Hepatocyte (in vitro differentiated cells): ENCODE data around the gene ARID4B. TPM values are rescaled to one million over a fixed set of nuclear protein-coding genes. Genes with fewer than 3 reads are reported as not detected.

ENCODE experiments used
- DNase-seq: peaks from one replicate; pipeline ENCODE4 v3.0.0-alpha.2; 2016; ENCODE audit warnings: low spot score
- H2AFZ ChIP-seq: fragments of 200-600 bp; sonication (generic); 2 replicates; pipeline ENCODE4 v1.6.0; 2016; ENCODE audit warnings: antibody characterized with exemption, mild to moderate bottlenecking
- H3K27ac ChIP-seq: fragments of 200-600 bp; sonication (generic); 2 replicates; pipeline ENCODE4 v1.5.1; 2016; ENCODE audit warnings: mild to moderate bottlenecking
- H3K27me3 ChIP-seq: fragments of 200-600 bp; sonication (generic); 2 replicates; pipeline ENCODE4 v1.6.1; 2016
- H3K36me3 ChIP-seq: fragments of 200-600 bp; sonication (generic); replicated peaks from 2 replicates; pipeline ENCODE4 v1.5.1; 2016; ENCODE audit warnings: low read depth; ENCODE audit not compliant: insufficient read depth
- H3K4me1 ChIP-seq: fragments of 200-600 bp; sonication (generic); 2 replicates; pipeline ENCODE4 v1.5.1; 2016; ENCODE audit warnings: mild to moderate bottlenecking, moderate library complexity; ENCODE audit not compliant: insufficient read depth
- H3K4me2 ChIP-seq: fragments of 200-600 bp; sonication (generic); 2 replicates; pipeline ENCODE4 v1.6.0; 2016
- H3K4me3 ChIP-seq: fragments of 200-600 bp; sonication (generic); 2 replicates; pipeline ENCODE4 v1.5.1; 2016; ENCODE audit warnings: mild to moderate bottlenecking
- H3K79me2 ChIP-seq: fragments of 200-600 bp; sonication (generic); 2 replicates; pipeline ENCODE4 v1.6.0; 2017; ENCODE audit warnings: mild to moderate bottlenecking
- H3K9me2 ChIP-seq: fragments of 200-600 bp; sonication (generic); replicated peaks from 2 replicates; pipeline ENCODE4 v1.6.0; 2017; ENCODE audit warnings: mild to moderate bottlenecking; ENCODE audit not compliant: insufficient read depth
- H3K9me3 ChIP-seq: fragments of 200-600 bp; sonication (generic); 2 replicates; pipeline ENCODE4 v1.5.1; 2016; ENCODE audit warnings: low read depth, mild to moderate bottlenecking
- H4K20me1 ChIP-seq: fragments of 200-600 bp; sonication (generic); 2 replicates; pipeline ENCODE4 v1.6.0; 2016; ENCODE audit warnings: mild to moderate bottlenecking; ENCODE audit not compliant: insufficient read depth, poor library complexity, severe bottlenecking
- EZH2 ChIP-seq: fragments of 200-600 bp; sonication (generic); IDR thresholded peaks from 2 replicates; pipeline ENCODE4 v1.6.1; 2016; ENCODE audit warnings: antibody characterized with exemption, mild to moderate bottlenecking, borderline replicate concordance
- EZH2phosphoT487 ChIP-seq: fragments of 200-600 bp; sonication (generic); IDR thresholded peaks from one replicate; pipeline ENCODE4 v1.6.1; 2018; ENCODE audit warnings: antibody characterized with exemption, mild to moderate bottlenecking, low read depth, moderate library complexity; ENCODE audit not compliant: unreplicated experiment, severe bottlenecking
- WGBS: methylation state at CpG from one replicate; pipeline ENCODE4 v1.1.6; 2016; ENCODE audit warnings: low lambda C conversion rate; ENCODE audit errors: missing lambda C conversion rate; 5-methylcytosine and 5-hydroxymethylcytosine counted together
- polyA plus RNA-seq: library from polyadenylated mRNA; unstranded; fragments of >200 nt; fragmentation: Nextera tagmentation; extraction: Ambion mirVana; gene quantifications from 2 replicates; pipeline ENCODE4 v1.2.1, GENCODE V29; 2016
- total RNA-seq: library from RNA; depleted of rRNA; stranded (reverse); fragments of >200 nt; gene quantifications from 2 replicates; pipeline ENCODE4 v1.2.3, GENCODE V29; 2014
- TF ChIP-seq, protein P1 (sequence below): fragments of 200-600 bp; sonication (generic); IDR thresholded peaks from 2 replicates; pipeline ENCODE4 v1.5.1; 2016; ENCODE audit warnings: antibody characterized with exemption, mild to moderate bottlenecking; ENCODE audit not compliant: poor library complexity

ARID4B gene
- total and polyA plus RNA-seq, 2 experiments from 2014 or later: 29.4 to 35.0 TPM

DNA sequence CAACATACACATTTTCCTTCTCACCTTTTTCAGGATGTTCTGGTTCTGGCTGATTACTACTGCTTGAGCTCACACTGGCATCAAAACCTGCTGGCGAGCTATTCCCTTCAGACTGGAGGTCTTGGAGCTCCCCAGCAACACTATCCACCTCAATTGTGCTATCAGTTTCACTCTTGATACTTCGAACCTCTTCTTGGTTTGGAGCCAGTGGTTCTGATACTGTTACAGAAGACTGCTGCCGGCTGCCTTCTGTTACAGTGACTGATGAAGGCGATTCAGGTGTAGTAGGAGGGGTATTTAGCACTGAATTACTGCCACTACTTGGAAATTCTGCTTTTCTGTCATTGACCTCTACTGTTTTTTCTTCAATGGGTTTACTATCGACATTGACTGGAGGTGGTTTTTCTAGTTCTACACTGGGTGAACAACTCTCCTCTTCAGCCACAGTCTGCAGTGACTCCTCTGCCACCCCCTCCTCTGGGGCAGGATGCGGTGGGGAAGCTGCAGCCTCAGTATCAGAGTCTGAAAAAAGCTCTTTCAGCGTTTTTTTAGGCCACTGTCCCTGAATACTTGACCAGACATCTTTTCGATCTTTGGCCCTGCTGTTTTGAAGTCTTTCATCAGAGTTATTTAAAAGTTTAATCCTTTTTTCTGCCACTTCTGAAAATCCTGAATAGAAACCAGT, 146.3 kb downstream of the ARID4B start:
- no peak for DNase-seq
- Histone ChIP-seq H2AFZ (no peak overlapping the region), H3K4me2 (no peak overlapping the region), H3K4me1 (no peaks in the 10 kb centered on the region), H4K20me1 (no peaks in the 10 kb centered on the region), H3K27me3 (no peaks in the 10 kb centered on the region), H3K79me2 (peaks cover 7% of the 10 kb centered on the region), H3K27ac (no peak overlapping the region), H3K9me3 (no peaks in the 10 kb centered on the region), H3K4me3 (no peak overlapping the region), H3K9me2 (no peaks in the 10 kb centered on the region), H3K36me3 (no peaks in the 10 kb centered on the region)
- TF ChIP-seq EZH2 (no peak), EZH2phosphoT487 (no peak)
- TF ChIP-seq, protein P1, sequence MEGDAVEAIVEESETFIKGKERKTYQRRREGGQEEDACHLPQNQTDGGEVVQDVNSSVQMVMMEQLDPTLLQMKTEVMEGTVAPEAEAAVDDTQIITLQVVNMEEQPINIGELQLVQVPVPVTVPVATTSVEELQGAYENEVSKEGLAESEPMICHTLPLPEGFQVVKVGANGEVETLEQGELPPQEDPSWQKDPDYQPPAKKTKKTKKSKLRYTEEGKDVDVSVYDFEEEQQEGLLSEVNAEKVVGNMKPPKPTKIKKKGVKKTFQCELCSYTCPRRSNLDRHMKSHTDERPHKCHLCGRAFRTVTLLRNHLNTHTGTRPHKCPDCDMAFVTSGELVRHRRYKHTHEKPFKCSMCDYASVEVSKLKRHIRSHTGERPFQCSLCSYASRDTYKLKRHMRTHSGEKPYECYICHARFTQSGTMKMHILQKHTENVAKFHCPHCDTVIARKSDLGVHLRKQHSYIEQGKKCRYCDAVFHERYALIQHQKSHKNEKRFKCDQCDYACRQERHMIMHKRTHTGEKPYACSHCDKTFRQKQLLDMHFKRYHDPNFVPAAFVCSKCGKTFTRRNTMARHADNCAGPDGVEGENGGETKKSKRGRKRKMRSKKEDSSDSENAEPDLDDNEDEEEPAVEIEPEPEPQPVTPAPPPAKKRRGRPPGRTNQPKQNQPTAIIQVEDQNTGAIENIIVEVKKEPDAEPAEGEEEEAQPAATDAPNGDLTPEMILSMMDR: no peak
- WGBS: 96% methylated on average over 8 of the region's 8 CpGs

DNA sequence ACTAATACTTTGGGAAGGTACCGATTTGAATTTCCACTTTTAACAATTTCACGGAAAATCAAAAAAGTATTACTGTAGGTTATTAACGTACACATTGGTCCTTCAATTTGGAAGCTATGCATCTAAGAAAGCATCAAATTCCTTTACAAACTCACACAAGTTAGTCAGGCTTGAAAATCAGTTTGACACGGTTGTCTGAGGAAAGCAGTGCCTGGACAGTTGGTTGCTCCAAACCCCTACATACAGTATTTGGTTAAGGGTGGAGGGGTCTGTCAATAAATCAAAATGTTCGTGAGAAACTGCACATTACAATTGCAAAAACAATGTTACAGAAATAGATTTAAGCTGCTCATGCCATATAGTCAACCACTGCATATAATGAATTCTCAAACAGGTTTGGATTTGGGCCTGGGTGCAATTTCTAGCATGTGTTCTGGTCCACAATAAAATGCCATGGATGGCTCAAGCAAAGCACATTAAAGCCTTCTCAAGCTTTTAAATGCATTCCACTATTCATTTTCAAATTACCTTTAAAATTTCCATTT, 147.0 kb downstream of the ARID4B start:
- H3K27ac ChIP-seq: no peak overlapping the region
- no peak overlapping the region for H2AFZ ChIP-seq
- H3K9me3 ChIP-seq: no peaks in the 10 kb centered on the region
- H4K20me1 ChIP-seq: no peaks in the 10 kb centered on the region
- 95% methylated on average over 5 of the region's 5 CpGs for WGBS
- H3K27me3 ChIP-seq: no peaks in the 10 kb centered on the region
- no peaks in the 10 kb centered on the region for H3K36me3 ChIP-seq
- H3K79me2 ChIP-seq: peaks cover 7% of the 10 kb centered on the region
- TF ChIP-seq EZH2 (no peak), EZH2phosphoT487 (no peak)
- TF ChIP-seq, protein P1: no peak
- no peaks in the 10 kb centered on the region for H3K4me1 ChIP-seq
- DNase-seq: no peak
- H3K4me3 ChIP-seq: no peak overlapping the region
- no peaks in the 10 kb centered on the region for H3K9me2 ChIP-seq
- no peak overlapping the region for H3K4me2 ChIP-seq

DNA sequence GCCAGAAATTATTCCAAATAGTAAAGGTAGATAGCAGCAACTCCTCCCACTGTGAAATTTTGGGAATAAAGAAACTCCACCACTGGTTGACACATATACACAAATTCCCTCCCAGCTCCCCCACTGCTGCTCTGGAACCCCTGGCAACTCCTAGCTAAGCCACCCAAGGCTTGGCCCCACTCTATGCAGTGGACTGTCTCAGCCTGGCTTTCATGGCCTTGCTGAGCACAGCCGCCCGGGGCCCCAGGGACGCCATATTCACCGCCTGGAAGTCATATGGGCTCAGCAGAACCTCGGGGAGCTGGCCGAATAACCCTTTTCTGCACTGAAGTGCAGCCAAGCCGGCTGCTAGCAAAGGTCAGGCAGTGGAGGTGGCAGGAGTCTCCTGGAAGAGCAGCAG, 151.5 kb downstream of the ARID4B start:
- H3K4me3 ChIP-seq: no peak overlapping the region
- no peaks in the 10 kb centered on the region for H3K27me3 ChIP-seq
- no peak for DNase-seq
- no peaks in the 10 kb centered on the region for H3K36me3 ChIP-seq
- H4K20me1 ChIP-seq: no peaks in the 10 kb centered on the region
- H3K4me2 ChIP-seq: no peak overlapping the region
- H3K9me3 ChIP-seq: no peaks in the 10 kb centered on the region
- 93% methylated on average over 7 of the region's 7 CpGs for WGBS
- no peak overlapping the region for H3K27ac ChIP-seq
- no peaks in the 10 kb centered on the region for H3K4me1 ChIP-seq
- TF ChIP-seq EZH2 (no peak), EZH2phosphoT487 (no peak)
- TF ChIP-seq, protein P1: no peak
- H3K79me2 ChIP-seq: peaks cover 10% of the 10 kb centered on the region
- no peaks in the 10 kb centered on the region for H3K9me2 ChIP-seq
- H2AFZ ChIP-seq: no peak overlapping the region
